GM12878 (cell line): Measurements from ENCODE around the gene CLIC5. TPM values are rescaled to one million over a fixed set of nuclear protein-coding genes. Genes with fewer than 3 reads are reported as not detected.

Experiments used
- CBX3 ChIP-seq: fragments of 200-600 bp; sonication (generic); IDR thresholded peaks from 2 replicates; pipeline ENCODE4 v1.6.1; 2016; ENCODE audit warnings: low read depth, borderline replicate concordance
- CEBPZ ChIP-seq: fragments of 150-350 bp; IDR thresholded peaks from 2 replicates; pipeline ENCODE4 v1.6.1; 2016; ENCODE audit warnings: low read depth, low read length
- E2F8 ChIP-seq: fragments of 450-650 bp; IDR thresholded peaks from 2 replicates; pipeline ENCODE4 v1.6.1; 2018; ENCODE audit warnings: mild to moderate bottlenecking, low read depth, moderate library complexity; ENCODE audit not compliant: partially characterized antibody
- IRF5 ChIP-seq: fragments of 450-650 bp; IDR thresholded peaks from 2 replicates; pipeline ENCODE4 v1.6.1; 2017; ENCODE audit warnings: borderline replicate concordance
- MYC ChIP-seq: IDR thresholded peaks from 2 replicates; pipeline ENCODE4 v1.6.1; 2011; ENCODE audit warnings: mild to moderate bottlenecking, low read length, moderate library complexity, inconsistent platforms; ENCODE audit not compliant: insufficient read depth, insufficient replicate concordance, insufficient read length, severe bottlenecking
- POLR2AphosphoS2 ChIP-seq: IDR thresholded peaks from 2 replicates; pipeline ENCODE4 v1.6.1; 2011; ENCODE audit warnings: low read depth, mild to moderate bottlenecking, low read length, improper control_type of control experiment, moderate library complexity
- RAD21 ChIP-seq: IDR thresholded peaks from 2 replicates; pipeline ENCODE4 v1.6.1; 2011; ENCODE audit warnings: mild to moderate bottlenecking, low read depth, low read length, moderate library complexity; ENCODE audit not compliant: insufficient read depth
- REST ChIP-seq: IDR thresholded peaks from 2 replicates; pipeline ENCODE4 v1.6.1; 2012; ENCODE audit warnings: mild to moderate bottlenecking, low read depth, low read length
- SUZ12 ChIP-seq: fragments of 200-600 bp; sonication (generic); IDR thresholded peaks from one replicate; pipeline ENCODE4 v1.6.1; 2018; ENCODE audit warnings: antibody characterized with exemption, mild to moderate bottlenecking; ENCODE audit not compliant: unreplicated experiment
- TCF7 ChIP-seq: IDR thresholded peaks from 2 replicates; pipeline ENCODE4 v1.6.1; 2014; ENCODE audit warnings: antibody characterized with exemption, borderline replicate concordance
- polyA plus RNA-seq, 11 experiments: library from polyadenylated mRNA; depleted of rRNA in 4 of 11; unstranded in 6 of 11; stranded (reverse) in 5 of 11; fragments of >200 nt; fragmentation: Nextera tagmentation in 4 of 11; fragmentation: Illumina TruSeq in 1 of 11; extraction: Ambion mirVana in 4 of 11; extraction: Trizol in 1 of 11; gene quantifications; 1 replicate in 1 of 11; 2 replicates in 10 of 11; pipeline versions ENCODE4 v1.2.1 to v1.2.3, GENCODE V29; 2011 to 2016; ENCODE audit warnings: inconsistent platforms in 2 of 11, missing spikeins in 2 of 11, low read depth in 1 of 11
- total RNA-seq, 4 experiments: library from RNA; depleted of rRNA in 3 of 4; stranded (reverse); fragments of >200 nt in 3 of 4; fragmentation: Illumina TruSeq in 1 of 4; extraction: Trizol in 1 of 4; gene quantifications; 2 replicates each; pipeline versions ENCODE4 v1.2.1 to v1.2.3, GENCODE V29; 2013 to 2021
- TF ChIP-seq, protein P1 (sequence below): fragments of 450-650 bp; IDR thresholded peaks from 2 replicates; pipeline ENCODE4 v1.6.1; 2016; ENCODE audit warnings: mild to moderate bottlenecking
- TF ChIP-seq, protein P2 (sequence below): fragments of 450-650 bp; formaldehyde crosslinking; IDR thresholded peaks from 2 replicates; pipeline ENCODE4 v1.5.0; 2022; ENCODE audit warnings: mild to moderate bottlenecking, missing genetic modification characterization

Gene CLIC5
- total and polyA plus RNA-seq, 10 of the 15 experiments (the other 5 are each of a cell fraction or from before 2014, with no cell fraction given): 0.01 to 0.08 (median 0.02) TPM; not detected in 7

DNA sequence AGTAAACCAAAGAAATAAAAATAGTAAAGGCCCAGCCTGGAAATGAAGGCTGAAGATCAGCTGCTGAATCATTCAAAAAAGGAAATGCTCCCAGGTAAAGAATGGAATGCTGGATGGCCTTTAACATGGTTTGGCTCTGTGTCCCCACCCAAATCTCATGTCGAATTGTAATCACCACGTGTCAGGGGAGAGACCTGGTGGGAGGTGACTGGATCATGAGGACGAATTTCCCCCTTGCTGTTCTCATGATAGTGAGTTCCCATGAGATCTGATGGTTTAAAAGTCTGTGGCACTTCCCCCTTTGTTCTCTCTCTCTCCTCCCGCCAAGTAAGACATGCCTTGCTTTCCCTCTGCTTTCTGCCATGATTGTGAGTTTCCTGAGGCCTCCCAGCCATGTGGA lies 9.9 kb upstream of the CLIC5 start (continued):
- TF ChIP-seq CEBPZ (no peak), CBX3 (no peak), POLR2AphosphoS2 (no peak), E2F8 (no peak), MYC (no peak), REST (no peak), RAD21 (no peak), IRF5 (no peak), SUZ12 (no peak), TCF7 (no peak)
- TF ChIP-seq, protein P1, sequence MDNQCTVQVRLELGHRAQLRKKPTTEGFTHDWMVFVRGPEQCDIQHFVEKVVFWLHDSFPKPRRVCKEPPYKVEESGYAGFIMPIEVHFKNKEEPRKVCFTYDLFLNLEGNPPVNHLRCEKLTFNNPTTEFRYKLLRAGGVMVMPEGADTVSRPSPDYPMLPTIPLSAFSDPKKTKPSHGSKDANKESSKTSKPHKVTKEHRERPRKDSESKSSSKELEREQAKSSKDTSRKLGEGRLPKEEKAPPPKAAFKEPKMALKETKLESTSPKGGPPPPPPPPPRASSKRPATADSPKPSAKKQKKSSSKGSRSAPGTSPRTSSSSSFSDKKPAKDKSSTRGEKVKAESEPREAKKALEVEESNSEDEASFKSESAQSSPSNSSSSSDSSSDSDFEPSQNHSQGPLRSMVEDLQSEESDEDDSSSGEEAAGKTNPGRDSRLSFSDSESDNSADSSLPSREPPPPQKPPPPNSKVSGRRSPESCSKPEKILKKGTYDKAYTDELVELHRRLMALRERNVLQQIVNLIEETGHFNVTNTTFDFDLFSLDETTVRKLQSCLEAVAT: no peak
- TF ChIP-seq, protein P2, sequence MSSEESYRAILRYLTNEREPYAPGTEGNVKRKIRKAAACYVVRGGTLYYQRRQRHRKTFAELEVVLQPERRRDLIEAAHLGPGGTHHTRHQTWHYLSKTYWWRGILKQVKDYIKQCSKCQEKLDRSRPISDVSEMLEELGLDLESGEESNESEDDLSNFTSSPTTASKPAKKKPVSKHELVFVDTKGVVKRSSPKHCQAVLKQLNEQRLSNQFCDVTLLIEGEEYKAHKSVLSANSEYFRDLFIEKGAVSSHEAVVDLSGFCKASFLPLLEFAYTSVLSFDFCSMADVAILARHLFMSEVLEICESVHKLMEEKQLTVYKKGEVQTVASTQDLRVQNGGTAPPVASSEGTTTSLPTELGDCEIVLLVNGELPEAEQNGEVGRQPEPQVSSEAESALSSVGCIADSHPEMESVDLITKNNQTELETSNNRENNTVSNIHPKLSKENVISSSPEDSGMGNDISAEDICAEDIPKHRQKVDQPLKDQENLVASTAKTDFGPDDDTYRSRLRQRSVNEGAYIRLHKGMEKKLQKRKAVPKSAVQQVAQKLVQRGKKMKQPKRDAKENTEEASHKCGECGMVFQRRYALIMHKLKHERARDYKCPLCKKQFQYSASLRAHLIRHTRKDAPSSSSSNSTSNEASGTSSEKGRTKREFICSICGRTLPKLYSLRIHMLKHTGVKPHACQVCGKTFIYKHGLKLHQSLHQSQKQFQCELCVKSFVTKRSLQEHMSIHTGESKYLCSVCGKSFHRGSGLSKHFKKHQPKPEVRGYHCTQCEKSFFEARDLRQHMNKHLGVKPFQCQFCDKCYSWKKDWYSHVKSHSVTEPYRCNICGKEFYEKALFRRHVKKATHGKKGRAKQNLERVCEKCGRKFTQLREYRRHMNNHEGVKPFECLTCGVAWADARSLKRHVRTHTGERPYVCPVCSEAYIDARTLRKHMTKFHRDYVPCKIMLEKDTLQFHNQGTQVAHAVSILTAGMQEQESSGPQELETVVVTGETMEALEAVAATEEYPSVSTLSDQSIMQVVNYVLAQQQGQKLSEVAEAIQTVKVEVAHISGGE (CRISPR knock-in tag): no peak
